ENCODE results near the gene KIAA1549.

The KIAA1549 gene

DNA sequence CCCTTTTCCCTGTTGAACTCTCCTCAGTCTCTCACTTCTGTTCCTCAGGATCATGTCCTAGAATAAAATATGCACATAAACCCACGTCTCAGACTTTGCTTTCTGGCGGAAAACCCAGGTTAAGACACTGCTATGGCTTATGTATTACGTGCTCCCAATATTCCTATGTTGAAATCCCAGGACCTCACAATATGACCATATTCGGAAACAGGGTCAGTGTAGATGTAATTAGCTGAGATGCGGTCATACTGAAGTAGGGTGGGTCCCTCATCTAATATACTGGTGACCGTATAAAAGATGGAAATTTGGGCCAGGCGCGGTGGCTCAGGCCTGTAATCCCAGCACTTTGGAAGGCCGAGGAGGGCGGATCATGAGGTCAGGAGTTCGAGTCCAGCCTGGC is 59.9 kb downstream of the KIAA1549 start:
- Histone ChIP-seq H3K9ac (ENCODE audit: low read length) (no peak overlapping the region), H3K36me3 (ENCODE audit: control insufficient read depth, insufficient read depth, low read length) (peaks cover 25% of the 10 kb centered on the region), H3K27me3 (ENCODE audit: control insufficient read depth, insufficient read depth, low read length) (no peaks in the 10 kb centered on the region), H3K4me3 (ENCODE audit: low read depth, low read length) (no peak overlapping the region), H3K27ac (ENCODE audit: low read depth, low read length) (no peak overlapping the region), H3K9me3 (ENCODE audit: control insufficient read depth, insufficient read depth, low read depth, low read length) (no peaks in the 10 kb centered on the region), H3K4me1 (ENCODE audit: control insufficient read depth, insufficient read depth, low read length) (peaks cover 4% of the 10 kb centered on the region)

DNA sequence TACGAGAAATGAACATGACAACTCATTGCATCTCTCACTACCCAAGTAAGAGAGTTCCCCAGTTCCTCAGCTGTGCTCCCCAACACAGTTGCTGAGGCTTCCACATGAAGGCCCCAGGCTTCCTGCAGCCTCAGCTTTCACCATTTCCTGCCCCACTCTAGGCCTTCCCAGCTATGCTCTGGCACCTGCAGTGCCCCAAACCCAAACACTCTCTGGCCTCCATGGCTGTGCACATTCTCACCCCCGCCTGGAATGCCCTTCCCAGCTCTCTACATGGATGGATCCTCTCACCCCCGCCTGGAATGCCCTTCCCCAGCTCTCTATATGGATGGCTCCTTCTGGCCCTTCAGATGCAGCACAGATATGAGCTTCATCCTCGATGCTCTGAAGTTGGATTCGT is 61.3 kb downstream of the KIAA1549 start:
- Histone ChIP-seq H3K9ac (ENCODE audit: low read length) (no peak overlapping the region), H3K4me3 (ENCODE audit: low read depth, low read length) (no peak overlapping the region), H3K27me3 (ENCODE audit: control insufficient read depth, insufficient read depth, low read length) (no peaks in the 10 kb centered on the region), H3K4me1 (ENCODE audit: control insufficient read depth, insufficient read depth, low read length) (peaks cover 4% of the 10 kb centered on the region), H3K27ac (ENCODE audit: low read depth, low read length) (no peak overlapping the region), H3K36me3 (ENCODE audit: control insufficient read depth, insufficient read depth, low read length) (peaks cover 25% of the 10 kb centered on the region), H3K9me3 (ENCODE audit: control insufficient read depth, insufficient read depth, low read depth, low read length) (no peaks in the 10 kb centered on the region; the same call in 1 of the 2 replicates)

DNA sequence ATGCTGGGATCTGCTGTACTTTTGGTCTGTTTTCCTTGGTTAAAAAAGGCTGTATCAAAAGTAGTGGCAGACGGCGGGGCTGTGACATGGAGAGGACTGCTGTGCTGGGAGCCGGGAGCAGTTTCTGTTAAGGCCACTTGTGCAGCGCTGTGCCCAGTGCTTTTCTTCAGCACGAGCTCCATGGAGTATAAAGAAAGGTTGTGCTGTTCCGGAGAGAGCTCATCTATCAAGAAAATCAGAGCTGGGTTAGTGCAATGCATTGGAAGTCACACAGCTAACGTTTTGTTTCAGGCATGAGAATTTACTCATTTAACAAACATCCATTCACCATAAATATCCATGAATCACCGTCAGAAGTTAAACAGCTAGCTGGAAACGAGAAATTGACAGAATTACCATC is 62.0 kb downstream of the KIAA1549 start:
- Histone ChIP-seq H3K27ac (ENCODE audit: low read depth, low read length) (no peak overlapping the region), H3K27me3 (ENCODE audit: control insufficient read depth, insufficient read depth, low read length) (no peaks in the 10 kb centered on the region), H3K4me1 (ENCODE audit: control insufficient read depth, insufficient read depth, low read length) (peaks cover 4% of the 10 kb centered on the region), H3K9ac (ENCODE audit: low read length) (no peak overlapping the region), H3K36me3 (ENCODE audit: control insufficient read depth, insufficient read depth, low read length) (peaks cover 25% of the 10 kb centered on the region), H3K4me3 (ENCODE audit: low read depth, low read length) (no peak overlapping the region), H3K9me3 (ENCODE audit: control insufficient read depth, insufficient read depth, low read depth, low read length) (no peaks in the 10 kb centered on the region; the same call in 1 of the 2 replicates)

DNA sequence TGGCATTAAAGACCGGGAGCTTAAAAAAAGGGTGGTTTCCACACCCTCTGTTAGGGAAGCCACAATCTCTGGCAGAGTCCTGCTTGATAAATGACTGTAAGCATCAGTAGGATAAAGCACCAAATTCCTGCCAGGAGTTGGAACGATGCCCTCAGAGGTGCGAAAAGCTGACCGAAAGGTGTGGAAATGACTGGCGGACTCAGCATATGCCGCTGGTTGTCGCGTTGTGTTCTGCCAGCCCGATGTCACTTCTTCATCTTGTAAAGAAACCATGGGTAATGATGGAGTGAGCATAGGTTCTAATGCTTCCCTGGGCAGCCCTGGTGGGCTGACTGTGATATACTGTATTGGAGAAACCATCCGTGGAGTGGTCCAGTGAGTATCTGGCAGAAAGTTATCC is 62.4 kb downstream of the KIAA1549 start:
- H3K9ac ChIP-seq (ENCODE audit: low read length) = no peak overlapping the region
- no peaks in the 10 kb centered on the region; the same call in 1 of the 2 replicates for H3K9me3 ChIP-seq (ENCODE audit: control insufficient read depth, insufficient read depth, low read depth, low read length)
- H3K4me3 ChIP-seq (ENCODE audit: low read depth, low read length) = no peak overlapping the region
- peaks cover 25% of the 10 kb centered on the region for H3K36me3 ChIP-seq (ENCODE audit: control insufficient read depth, insufficient read depth, low read length)
- no peaks in the 10 kb centered on the region for H3K27me3 ChIP-seq (ENCODE audit: control insufficient read depth, insufficient read depth, low read length)
- no peak overlapping the region for H3K27ac ChIP-seq (ENCODE audit: low read depth, low read length)
- H3K4me1 ChIP-seq (ENCODE audit: control insufficient read depth, insufficient read depth, low read length) = peaks cover 4% of the 10 kb centered on the region

DNA sequence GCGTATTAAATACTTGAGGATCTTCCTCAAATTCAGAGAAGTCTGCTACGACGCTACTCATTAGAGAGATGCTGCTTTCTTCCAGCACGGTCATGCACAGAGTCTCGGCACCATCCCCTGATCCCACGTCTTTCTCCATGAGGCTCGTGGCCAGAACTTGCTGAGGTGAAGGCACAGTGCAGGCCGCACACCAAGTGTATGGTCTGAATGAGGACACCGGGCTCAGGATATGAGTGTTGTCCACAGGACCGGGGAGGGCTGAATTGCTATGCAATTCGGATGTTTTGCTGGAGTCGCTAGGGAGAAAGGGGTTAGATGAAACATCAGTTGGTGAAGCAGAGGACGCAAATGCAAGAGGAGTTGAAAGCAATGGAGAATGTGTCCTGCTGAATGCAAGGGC is 63.0 kb downstream of the KIAA1549 start:
- H3K4me3 ChIP-seq (ENCODE audit: low read depth, low read length) = no peak overlapping the region
- H3K27me3 ChIP-seq (ENCODE audit: control insufficient read depth, insufficient read depth, low read length) = no peaks in the 10 kb centered on the region

DNA sequence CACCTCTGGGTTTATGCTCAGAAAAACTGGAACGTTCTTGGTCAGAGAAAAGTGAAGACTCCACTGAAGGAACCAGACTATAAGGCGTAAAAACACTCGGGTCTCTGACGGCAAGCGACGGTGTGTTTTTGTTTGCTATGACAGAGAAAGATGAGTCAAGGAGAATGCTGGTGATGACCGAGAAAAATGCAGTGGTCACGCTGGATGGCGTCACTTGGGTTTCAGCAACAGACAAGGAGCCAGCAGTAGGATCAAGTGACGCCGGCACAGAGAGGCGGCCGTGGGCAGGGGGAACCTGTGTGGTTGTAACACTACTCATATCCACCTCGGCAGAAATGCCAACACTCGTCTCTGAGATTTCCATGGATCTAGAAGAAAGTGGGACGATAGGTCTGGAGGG is 63.4 kb downstream of the KIAA1549 start:
- Histone ChIP-seq H3K9ac (ENCODE audit: low read length) (no peak overlapping the region), H3K9me3 (ENCODE audit: control insufficient read depth, insufficient read depth, low read depth, low read length) (no peaks in the 10 kb centered on the region; the same call in 1 of the 2 replicates), H3K4me1 (ENCODE audit: control insufficient read depth, insufficient read depth, low read length) (peaks cover 4% of the 10 kb centered on the region), H3K36me3 (ENCODE audit: control insufficient read depth, insufficient read depth, low read length) (peaks cover 25% of the 10 kb centered on the region), H3K4me3 (ENCODE audit: low read depth, low read length) (no peak overlapping the region), H3K27me3 (ENCODE audit: control insufficient read depth, insufficient read depth, low read length) (no peaks in the 10 kb centered on the region), H3K27ac (ENCODE audit: low read depth, low read length) (no peak overlapping the region)

More for the DNA sequence above, 63.0 kb downstream of the KIAA1549 start:
- Histone ChIP-seq H3K4me1 (ENCODE audit: control insufficient read depth, insufficient read depth, low read length) (peaks cover 4% of the 10 kb centered on the region), H3K27ac (ENCODE audit: low read depth, low read length) (no peak overlapping the region), H3K9ac (ENCODE audit: low read length) (no peak overlapping the region), H3K9me3 (ENCODE audit: control insufficient read depth, insufficient read depth, low read depth, low read length) (no peaks in the 10 kb centered on the region; the same call in 1 of the 2 replicates), H3K36me3 (ENCODE audit: control insufficient read depth, insufficient read depth, low read length) (peaks cover 25% of the 10 kb centered on the region)

DNA sequence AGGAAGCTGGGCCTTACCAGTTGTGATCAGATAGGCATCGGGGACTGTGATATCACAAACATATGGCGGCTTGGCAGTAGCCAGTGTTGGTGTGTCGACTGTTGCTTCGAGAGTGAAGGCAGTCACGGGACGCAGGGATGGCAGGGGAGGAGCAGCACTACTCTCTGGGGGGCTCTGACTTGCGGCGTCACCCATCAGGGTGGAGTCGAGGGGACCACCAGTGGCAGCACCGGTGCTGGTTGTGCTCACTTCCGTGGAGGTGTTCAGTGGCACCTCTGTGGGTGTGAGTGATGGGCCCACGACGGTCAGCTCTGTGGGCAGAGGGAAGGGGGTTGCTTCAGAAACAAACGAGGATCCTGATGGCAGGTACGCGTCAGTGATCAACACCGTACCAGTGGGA is 64.5 kb downstream of the KIAA1549 start:
- H3K27ac ChIP-seq (ENCODE audit: low read depth, low read length) = no peak overlapping the region
- peaks cover 30% of the 10 kb centered on the region for H3K36me3 ChIP-seq (ENCODE audit: control insufficient read depth, insufficient read depth, low read length)
- no peak overlapping the region for H3K4me3 ChIP-seq (ENCODE audit: low read depth, low read length)
- peaks cover 4% of the 10 kb centered on the region for H3K4me1 ChIP-seq (ENCODE audit: control insufficient read depth, insufficient read depth, low read length)
- no peaks in the 10 kb centered on the region for H3K27me3 ChIP-seq (ENCODE audit: control insufficient read depth, insufficient read depth, low read length)
- no peak overlapping the region for H3K9ac ChIP-seq (ENCODE audit: low read length)
- no peaks in the 10 kb centered on the region; the same call in 1 of the 2 replicates for H3K9me3 ChIP-seq (ENCODE audit: control insufficient read depth, insufficient read depth, low read depth, low read length)

DNA sequence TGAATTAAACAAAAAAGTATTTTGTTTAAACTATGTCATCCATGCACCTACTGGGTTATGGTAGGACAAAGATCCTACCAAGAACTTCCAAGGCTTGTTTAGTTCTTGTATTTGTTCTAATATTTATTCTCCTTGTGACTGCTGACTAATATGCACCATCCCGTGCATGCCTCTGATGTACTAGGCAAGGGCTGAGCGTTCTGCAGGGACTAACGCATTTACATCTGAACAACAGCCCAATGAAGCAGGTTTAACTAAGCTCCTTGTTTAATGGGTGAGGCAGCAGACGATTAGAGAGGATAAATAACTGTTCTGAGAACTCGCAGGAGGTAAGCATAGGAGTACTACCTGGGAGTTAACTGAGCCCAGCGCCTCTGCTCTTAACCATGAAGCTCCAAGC is 64.9 kb downstream of the KIAA1549 start:
- H3K36me3 ChIP-seq (ENCODE audit: control insufficient read depth, insufficient read depth, low read length) = peaks cover 30% of the 10 kb centered on the region
- peaks cover 4% of the 10 kb centered on the region for H3K4me1 ChIP-seq (ENCODE audit: control insufficient read depth, insufficient read depth, low read length)
- H3K9me3 ChIP-seq (ENCODE audit: control insufficient read depth, insufficient read depth, low read depth, low read length) = no peaks in the 10 kb centered on the region; the same call in 1 of the 2 replicates
- no peak overlapping the region for H3K4me3 ChIP-seq (ENCODE audit: low read depth, low read length)
- no peaks in the 10 kb centered on the region for H3K27me3 ChIP-seq (ENCODE audit: control insufficient read depth, insufficient read depth, low read length)
- no peak overlapping the region for H3K9ac ChIP-seq (ENCODE audit: low read length)
- no peak overlapping the region for H3K27ac ChIP-seq (ENCODE audit: low read depth, low read length)

DNA sequence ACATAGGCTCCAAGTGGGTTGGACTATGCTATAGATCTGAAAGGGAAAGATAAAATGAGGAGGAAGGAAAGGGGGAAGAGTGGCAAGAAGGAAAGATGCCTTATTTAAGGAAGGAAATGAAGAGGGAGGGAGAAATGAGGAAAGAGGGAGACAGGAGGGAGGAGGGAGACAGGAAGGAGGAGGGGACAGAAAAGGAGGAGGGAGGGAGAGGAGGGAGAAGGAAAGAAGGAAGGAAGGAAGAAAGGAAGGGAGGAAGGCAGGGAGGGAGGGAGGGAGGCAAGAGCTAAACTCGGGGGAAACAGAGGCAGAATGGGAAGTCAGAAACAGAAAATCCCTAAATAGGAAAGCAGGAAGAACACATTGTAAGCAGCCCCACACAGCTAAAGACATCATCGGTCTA is 67.4 kb downstream of the KIAA1549 start:
- no peaks in the 10 kb centered on the region for H3K27me3 ChIP-seq (ENCODE audit: control insufficient read depth, insufficient read depth, low read length)
- H3K4me3 ChIP-seq (ENCODE audit: low read depth, low read length) = no peak overlapping the region
- H3K27ac ChIP-seq (ENCODE audit: low read depth, low read length) = no peak overlapping the region
- no peak overlapping the region for H3K9ac ChIP-seq (ENCODE audit: low read length)
- peaks cover 29% of the 10 kb centered on the region for H3K36me3 ChIP-seq (ENCODE audit: control insufficient read depth, insufficient read depth, low read length)
- no peaks in the 10 kb centered on the region; the same call in 1 of the 2 replicates for H3K9me3 ChIP-seq (ENCODE audit: control insufficient read depth, insufficient read depth, low read depth, low read length)
- H3K4me1 ChIP-seq (ENCODE audit: control insufficient read depth, insufficient read depth, low read length) = no peaks in the 10 kb centered on the region; the same call in 1 of the 2 replicates

DNA sequence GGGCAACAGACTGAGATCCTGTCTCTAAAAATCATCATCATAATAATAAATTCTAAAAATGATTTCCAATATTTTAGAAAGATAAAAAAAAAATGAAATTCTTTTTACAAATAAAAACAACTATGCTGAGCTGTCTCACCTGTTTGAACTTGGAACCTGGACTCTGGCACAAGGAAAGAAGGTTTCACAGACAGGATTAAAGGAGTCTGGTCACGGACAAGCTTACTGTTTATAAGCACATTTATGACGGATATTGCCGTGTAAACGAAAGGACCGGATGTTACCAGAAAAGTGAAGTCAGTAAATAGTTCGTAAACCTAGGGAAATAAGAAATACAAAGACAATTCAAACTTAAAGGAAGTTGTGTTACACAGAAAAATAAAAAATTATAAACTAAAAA is 70.2 kb downstream of the KIAA1549 start:
- peaks cover 18% of the 10 kb centered on the region for H3K36me3 ChIP-seq (ENCODE audit: control insufficient read depth, insufficient read depth, low read length)
- H3K9me3 ChIP-seq (ENCODE audit: control insufficient read depth, insufficient read depth, low read depth, low read length) = no peaks in the 10 kb centered on the region; the same call in 1 of the 2 replicates
- H3K27ac ChIP-seq (ENCODE audit: low read depth, low read length) = no peak overlapping the region
- 0 out of 2 replicates have a peak, but pooled peaks cover 7% of the 10 kb centered on the region for H3K4me1 ChIP-seq (ENCODE audit: control insufficient read depth, insufficient read depth, low read length)
- H3K4me3 ChIP-seq (ENCODE audit: low read depth, low read length) = no peak overlapping the region
- no peak overlapping the region for H3K9ac ChIP-seq (ENCODE audit: low read length)
- H3K27me3 ChIP-seq (ENCODE audit: control insufficient read depth, insufficient read depth, low read length) = no peaks in the 10 kb centered on the region

DNA sequence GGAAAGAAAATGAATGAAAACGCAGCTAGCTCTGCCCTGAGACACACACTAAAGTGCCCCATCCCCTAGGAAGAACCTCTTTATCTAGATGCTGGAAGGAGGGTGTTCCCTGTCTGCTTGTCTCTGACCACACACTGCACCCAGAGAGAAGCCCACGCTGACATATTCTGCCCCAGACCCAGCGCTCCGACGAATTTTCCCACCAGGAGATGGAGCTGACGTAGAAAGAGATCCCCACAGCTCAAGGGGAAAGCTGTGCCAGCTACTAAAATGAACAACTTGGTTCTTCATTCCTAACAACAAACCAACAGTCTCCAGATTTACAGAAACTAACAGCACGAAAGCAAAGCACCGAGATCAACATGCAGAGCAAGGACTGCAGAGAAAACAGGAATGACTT is 73.3 kb downstream of the KIAA1549 start:
- no peaks in the 10 kb centered on the region for H3K27me3 ChIP-seq (ENCODE audit: control insufficient read depth, insufficient read depth, low read length)

More for the DNA sequence above, 73.3 kb downstream of the KIAA1549 start:
- H3K36me3 ChIP-seq (ENCODE audit: control insufficient read depth, insufficient read depth, low read length) = peaks cover 34% of the 10 kb centered on the region
- no peak overlapping the region for H3K4me3 ChIP-seq (ENCODE audit: low read depth, low read length)
- H3K27ac ChIP-seq (ENCODE audit: low read depth, low read length) = no peak overlapping the region
- 0 out of 2 replicates have a peak, but pooled peaks cover 7% of the 10 kb centered on the region for H3K4me1 ChIP-seq (ENCODE audit: control insufficient read depth, insufficient read depth, low read length)
- H3K9me3 ChIP-seq (ENCODE audit: control insufficient read depth, insufficient read depth, low read depth, low read length) = no peaks in the 10 kb centered on the region; the same call in 1 of the 2 replicates
- no peak overlapping the region for H3K9ac ChIP-seq (ENCODE audit: low read length)

Data from HUES6 (cell line).